Activated T-cell treated with anti-CD3 and anti-CD28 coated beads, Interleukin-2, amount 50 U/mL, for 4 hours (primary cell): ENCODE measurements around the gene DDIT3. TPM values are rescaled to one million over a fixed set of nuclear protein-coding genes. Genes with fewer than 3 reads are reported as not detected.
"Not testable (repeated sequence)": the region's sequence is repeated elsewhere in the genome, so short reads cannot be mapped to it uniquely, and the experiment has no call there.

Experiments used
- ATAC-seq, 2 donors: fragments of 200-7000 bp; cut with Tn5 transposase; one replicate each; pipeline ENCODE4 v1.10.0; 2021
- DNase-seq: peaks from one replicate; pipeline ENCODE4 v3.0.0-alpha.2; 2020
- H3K27me3 Mint-ChIP-seq: one replicate; pipeline ENCODE4 v1.8.0; 2021; ENCODE audit warnings: low read depth, mixed read lengths
- H3K36me3 Mint-ChIP-seq: one replicate; pipeline ENCODE4 v1.8.0; 2022; ENCODE audit warnings: mixed read lengths; ENCODE audit not compliant: insufficient read depth
- H3K4me1 Mint-ChIP-seq: one replicate; pipeline ENCODE4 v1.8.0; 2021; ENCODE audit warnings: low read depth, mixed read lengths
- H3K4me3 Mint-ChIP-seq: one replicate; pipeline ENCODE4 v1.8.0; 2021; ENCODE audit warnings: mild to moderate bottlenecking, moderate library complexity, mixed read lengths
- H3K9me3 Mint-ChIP-seq: one replicate; pipeline ENCODE4 v1.8.0; 2021; ENCODE audit warnings: mixed read lengths
- total RNA-seq, 3 donors: library from RNA; stranded (reverse); gene quantifications; one replicate each; pipeline ENCODE4 v1.2.1, GENCODE V29; 2021

DDIT3 gene, protein sequence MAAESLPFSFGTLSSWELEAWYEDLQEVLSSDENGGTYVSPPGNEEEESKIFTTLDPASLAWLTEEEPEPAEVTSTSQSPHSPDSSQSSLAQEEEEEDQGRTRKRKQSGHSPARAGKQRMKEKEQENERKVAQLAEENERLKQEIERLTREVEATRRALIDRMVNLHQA
- total RNA-seq: 10 to 100 TPM in 2 of 3 donors, 1 to 10 TPM in 1; 9.2 to 12.2 (median 10.8) TPM

DNA sequence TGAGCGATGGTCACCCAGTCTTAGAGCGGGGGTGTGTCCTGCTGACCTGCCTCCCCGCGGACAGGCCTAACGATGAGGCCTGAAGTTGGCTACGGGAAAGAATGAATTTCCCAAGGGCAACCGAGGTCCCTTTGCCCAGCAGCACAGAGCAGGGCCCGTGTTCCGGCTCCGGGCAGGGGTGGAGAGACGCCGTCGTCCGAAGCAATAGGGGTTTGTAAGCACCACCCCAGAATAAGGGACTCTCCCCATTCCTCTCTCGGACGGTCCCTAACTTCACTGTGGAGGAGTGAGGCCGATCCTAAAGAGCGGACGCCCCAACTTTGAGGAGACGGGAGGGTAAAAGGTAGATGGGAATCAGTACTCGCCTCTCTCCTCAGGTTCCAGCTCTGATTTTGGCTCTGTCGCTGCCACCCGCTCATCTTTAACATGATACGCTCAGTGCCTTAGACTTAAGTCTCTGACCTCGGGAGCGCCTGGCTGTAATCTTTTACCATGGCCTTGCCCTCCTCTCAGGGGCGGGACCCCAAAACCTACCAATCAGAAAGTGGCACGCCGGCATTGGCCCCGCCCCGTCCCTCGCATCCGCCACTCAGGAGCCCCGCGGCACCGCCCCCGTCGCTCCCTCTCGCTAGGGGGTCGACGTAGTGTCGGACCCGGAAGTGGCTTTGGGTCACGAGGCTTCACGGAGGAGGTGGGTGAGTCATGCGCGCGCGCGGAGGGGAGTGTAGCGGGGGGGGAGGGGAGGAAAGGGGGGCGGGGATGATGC lies at the start of gene DDIT3:
Gene DDIT3, minus strand, starts transcription at position 462 of the 766 bp plus-strand sequence. CDS start 3,108 bp downstream, outside the sequence.
- Mint-ChIP-seq H3K36me3 (peaks cover 41% of the 10 kb centered on the region), H3K4me1 (peaks cover 58% of the 10 kb centered on the region), H3K27me3 (no peaks in the 10 kb centered on the region), H3K4me3 (peak within 1 kb of the TSS; percentile 97), H3K9me3 (no peaks in the 10 kb centered on the region)
- ATAC-seq (peak; percentile 81 to 82), DNase-seq (peak; percentile 100)

- H3K36me3 Mint-ChIP-seq: no peaks in the 10 kb centered on the region
- H3K4me1 Mint-ChIP-seq: no peaks in the 10 kb centered on the region
- no peak for ATAC-seq
- H3K9me3 Mint-ChIP-seq: no peaks in the 10 kb centered on the region
- peaks cover under 1% of the 10 kb centered on the region for H3K27me3 Mint-ChIP-seq
- no peak overlapping the region for H3K4me3 Mint-ChIP-seq
- no peak for DNase-seq
Observed at GRCh38 chr12:57569858-57570257, 49.5 kb upstream of the DDIT3 start.

GRCh38 chr12:57568838-57569237 lies 48.5 kb upstream of the DDIT3 start:
- DNase-seq (no peak), ATAC-seq (no peak)
- Mint-ChIP-seq H3K27me3 (peaks cover 3% of the 10 kb centered on the region), H3K4me1 (no peaks in the 10 kb centered on the region), H3K36me3 (no peaks in the 10 kb centered on the region), H3K4me3 (no peak overlapping the region), H3K9me3 (no peaks in the 10 kb centered on the region)

DNA sequence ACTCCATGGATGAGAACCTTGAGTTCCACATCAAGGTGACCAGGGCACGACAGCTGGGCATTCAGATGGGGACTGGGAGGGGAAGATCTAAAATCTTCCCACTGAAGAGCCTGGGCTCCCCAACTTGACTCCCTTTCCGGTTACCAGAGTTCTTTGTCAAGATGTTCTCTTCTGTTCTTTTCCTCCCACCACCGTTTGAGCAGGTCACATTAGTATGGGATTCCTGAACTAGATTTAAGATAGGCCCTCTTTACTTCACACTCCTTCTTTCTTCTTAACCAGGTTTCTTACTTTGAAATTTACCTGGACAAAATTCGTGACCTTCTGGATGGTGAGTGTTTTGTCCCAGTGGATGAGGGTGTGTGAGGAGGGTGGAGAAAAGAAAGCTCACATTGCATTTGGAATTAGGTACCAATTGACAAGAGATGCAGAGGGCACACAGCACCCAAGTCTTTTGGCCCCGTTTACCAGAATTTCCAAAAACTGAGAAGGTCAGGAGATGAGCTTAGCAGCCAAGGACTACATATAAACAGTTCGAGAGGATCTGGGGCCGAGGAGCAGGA lies 43.9 kb upstream of the DDIT3 start:
- no peaks in the 10 kb centered on the region for H3K36me3 Mint-ChIP-seq
- no peaks in the 10 kb centered on the region for H3K4me1 Mint-ChIP-seq
- H3K4me3 Mint-ChIP-seq: no peak overlapping the region
- ATAC-seq: no peak
- DNase-seq: no peak
- H3K27me3 Mint-ChIP-seq: peaks cover 12% of the 10 kb centered on the region
- no peaks in the 10 kb centered on the region for H3K9me3 Mint-ChIP-seq

- no peaks in the 10 kb centered on the region for H3K9me3 Mint-ChIP-seq
- DNase-seq (no peak), ATAC-seq (no peak)
- H3K36me3 Mint-ChIP-seq: no peaks in the 10 kb centered on the region
- no peaks in the 10 kb centered on the region for H3K4me1 Mint-ChIP-seq
- peaks cover 12% of the 10 kb centered on the region for H3K27me3 Mint-ChIP-seq
- H3K4me3 Mint-ChIP-seq: no peak overlapping the region
Observed at GRCh38 chr12:57563358-57563757, 43.0 kb upstream of the DDIT3 start.

DNA sequence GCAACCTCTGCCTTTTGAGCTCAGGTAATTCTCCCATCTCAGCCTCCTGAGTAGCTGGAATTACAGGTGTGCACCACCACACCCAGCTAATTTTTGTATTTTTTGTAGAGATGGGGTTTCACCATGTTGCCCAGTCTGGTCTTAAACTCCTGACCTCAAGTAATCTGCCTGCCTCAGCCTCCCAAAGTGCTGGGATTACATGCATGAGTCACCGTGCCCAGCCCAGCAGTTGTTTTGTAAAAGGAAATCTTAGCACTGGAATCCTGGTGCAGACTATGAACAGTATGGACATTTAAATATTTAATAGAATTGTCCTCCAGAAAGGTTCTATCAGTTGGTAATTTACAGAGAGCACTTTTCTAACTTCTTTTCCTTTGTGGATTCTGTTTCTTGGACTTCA lies 40.8 kb upstream of the DDIT3 start:
- peaks cover 12% of the 10 kb centered on the region for H3K27me3 Mint-ChIP-seq
- not testable (repeated sequence) for DNase-seq, H3K9me3 Mint-ChIP-seq, H3K36me3 Mint-ChIP-seq, H3K4me1 Mint-ChIP-seq, ATAC-seq, H3K4me3 Mint-ChIP-seq

DNA sequence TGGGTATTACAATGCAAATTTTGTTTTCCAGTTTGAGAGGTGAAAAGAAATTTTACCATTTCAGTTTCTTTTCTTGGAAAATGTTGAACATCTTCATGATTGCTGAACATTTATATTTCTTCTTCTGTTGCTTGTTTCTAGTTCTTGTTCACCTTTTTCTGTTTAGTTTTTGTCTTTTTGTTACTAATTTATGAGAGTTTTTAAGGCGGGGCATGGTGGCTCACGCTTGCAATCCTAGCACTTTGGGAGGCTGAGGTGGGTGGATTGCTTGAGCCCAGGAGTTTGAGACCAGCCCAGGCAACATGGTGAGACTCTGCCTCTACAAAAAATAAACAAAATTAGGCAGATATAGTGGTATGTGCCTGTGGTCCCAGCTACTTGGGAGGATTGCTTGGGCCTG lies 40.2 kb upstream of the DDIT3 start:
- no peaks in the 10 kb centered on the region for H3K9me3 Mint-ChIP-seq
- no peak overlapping the region for H3K4me3 Mint-ChIP-seq
- peaks cover 12% of the 10 kb centered on the region for H3K27me3 Mint-ChIP-seq
- DNase-seq (no peak), ATAC-seq (no peak)
- H3K36me3 Mint-ChIP-seq: no peaks in the 10 kb centered on the region
- H3K4me1 Mint-ChIP-seq: no peaks in the 10 kb centered on the region

GRCh38 chr12:57558864-57559263 lies 38.5 kb upstream of the DDIT3 start:
- peaks cover 9% of the 10 kb centered on the region for H3K27me3 Mint-ChIP-seq
- DNase-seq (no peak), ATAC-seq (no peak)
- no peaks in the 10 kb centered on the region for H3K36me3 Mint-ChIP-seq
- no peak overlapping the region for H3K4me3 Mint-ChIP-seq
- no peaks in the 10 kb centered on the region for H3K9me3 Mint-ChIP-seq
- H3K4me1 Mint-ChIP-seq: no peaks in the 10 kb centered on the region

DNA sequence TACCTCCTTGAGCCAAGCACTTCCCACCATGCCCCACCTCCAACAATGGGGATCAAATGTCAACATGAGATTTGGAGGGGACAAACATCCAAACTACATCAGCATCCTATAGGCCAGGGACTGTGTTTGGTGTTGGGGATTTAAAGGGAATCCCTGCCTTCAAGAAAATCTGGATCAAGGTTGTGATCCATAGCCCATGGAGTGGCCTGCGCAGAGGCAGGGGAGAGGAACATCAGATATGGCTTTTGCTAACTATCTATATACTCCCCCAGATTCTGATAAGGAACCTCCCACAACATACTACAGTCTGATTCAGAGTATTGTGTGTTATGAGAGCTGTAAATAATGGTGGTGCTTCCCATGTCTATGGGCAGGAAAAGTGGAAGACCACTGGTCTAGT lies 34.6 kb upstream of the DDIT3 start:
- H3K36me3 Mint-ChIP-seq: no peaks in the 10 kb centered on the region
- H3K27me3 Mint-ChIP-seq: peaks cover 9% of the 10 kb centered on the region
- peaks cover 4% of the 10 kb centered on the region for H3K4me1 Mint-ChIP-seq

GRCh38 chr12:57554453-57554852 lies 34.1 kb upstream of the DDIT3 start:
- DNase-seq: no peak
- no peak for ATAC-seq
- H3K27me3 Mint-ChIP-seq: peaks cover 7% of the 10 kb centered on the region
- H3K9me3 Mint-ChIP-seq: no peaks in the 10 kb centered on the region
- H3K4me3 Mint-ChIP-seq: no peak overlapping the region
- no peaks in the 10 kb centered on the region for H3K36me3 Mint-ChIP-seq
- peaks cover 5% of the 10 kb centered on the region for H3K4me1 Mint-ChIP-seq

More for the DNA sequence above, 34.6 kb upstream of the DDIT3 start:
- DNase-seq: no peak
- H3K4me3 Mint-ChIP-seq: no peak overlapping the region
- no peaks in the 10 kb centered on the region for H3K9me3 Mint-ChIP-seq
- no peak for ATAC-seq

GRCh38 chr12:57553343-57554202 lies 33.3 kb upstream of the DDIT3 start:
- H3K36me3 Mint-ChIP-seq: no peaks in the 10 kb centered on the region
- H3K4me3 Mint-ChIP-seq: no peak overlapping the region
- ATAC-seq: no peak
- H3K27me3 Mint-ChIP-seq: peaks cover 7% of the 10 kb centered on the region
- no peaks in the 10 kb centered on the region for H3K9me3 Mint-ChIP-seq
- DNase-seq: no peak
- H3K4me1 Mint-ChIP-seq: peaks cover 7% of the 10 kb centered on the region

DNA sequence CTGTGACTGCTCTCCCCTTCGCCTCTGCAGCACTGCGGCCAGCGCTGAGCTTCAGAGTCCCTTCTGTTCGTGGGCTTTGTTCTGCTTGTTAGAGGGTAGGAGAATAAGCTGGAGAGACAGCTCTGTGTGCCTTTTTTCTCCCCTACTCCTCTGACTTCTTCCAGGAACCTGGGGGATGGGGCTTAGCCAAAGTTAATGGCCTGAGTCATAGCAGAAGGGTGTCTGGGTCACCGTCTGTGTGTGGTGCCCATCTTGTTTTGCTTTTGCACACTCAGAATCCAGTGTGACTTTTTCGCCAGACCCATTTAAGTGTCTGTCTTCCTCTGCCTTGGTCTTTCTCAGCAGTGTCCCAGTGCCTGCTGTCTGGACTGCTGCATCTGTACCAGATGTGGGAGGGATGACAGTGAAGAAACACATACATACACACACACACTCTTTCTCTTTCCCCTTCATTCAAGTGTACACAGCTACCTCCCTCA lies 32.6 kb upstream of the DDIT3 start:
- Mint-ChIP-seq H3K36me3 (no peaks in the 10 kb centered on the region), H3K27me3 (peaks cover 7% of the 10 kb centered on the region), H3K4me1 (peaks cover 7% of the 10 kb centered on the region), H3K9me3 (no peaks in the 10 kb centered on the region), H3K4me3 (no peak overlapping the region)
- ATAC-seq (no peak), DNase-seq (no peak)

GRCh38 chr12:57552306-57552651 lies 32.0 kb upstream of the DDIT3 start:
- ATAC-seq: no peak
- Mint-ChIP-seq H3K36me3 (no peaks in the 10 kb centered on the region), H3K9me3 (no peaks in the 10 kb centered on the region), H3K27me3 (peaks cover 7% of the 10 kb centered on the region), H3K4me1 (peaks cover 9% of the 10 kb centered on the region), H3K4me3 (no peak overlapping the region)
- DNase-seq: no peak

- no peak for ATAC-seq
- no peaks in the 10 kb centered on the region for H3K9me3 Mint-ChIP-seq
Observed at GRCh38 chr12:57551637-57552305, 31.5 kb upstream of the DDIT3 start.

More at GRCh38 chr12:57551637-57552305, 31.5 kb upstream of the DDIT3 start:
- Mint-ChIP-seq H3K4me3 (peak overlapping the region; percentile 12), H3K36me3 (no peaks in the 10 kb centered on the region), H3K27me3 (peaks cover 7% of the 10 kb centered on the region), H3K4me1 (peaks cover 12% of the 10 kb centered on the region)
- no peak for DNase-seq
